Stimulated activated memory B cell treated with anti-CD40 and anti-IgM and Interleukin-4, amounts not matched to agents 10 μg/mL and 1 μg/mL and 100 μg/mL, for 72 hours (primary cell): ENCODE data around the gene P2RY2.

ENCODE experiments used
- ATAC-seq: fragments of 150-1000 bp; cut with Tn5 transposase; 2 replicates; pipeline ENCODE4 v1.10.0; 2021
- H3K27ac Mint-ChIP-seq: one replicate; pipeline ENCODE4 v1.8.0; 2022; ENCODE audit warnings: mild to moderate bottlenecking, mixed read lengths
- H3K27me3 Mint-ChIP-seq: one replicate; pipeline ENCODE4 v1.8.0; 2022; ENCODE audit warnings: mixed read lengths
- H3K36me3 Mint-ChIP-seq: one replicate; pipeline ENCODE4 v1.8.0; 2022; ENCODE audit warnings: mixed read lengths
- H3K4me1 Mint-ChIP-seq: one replicate; pipeline ENCODE4 v1.8.0; 2022; ENCODE audit warnings: mixed read lengths
- H3K4me3 Mint-ChIP-seq: one replicate; pipeline ENCODE4 v1.8.0; 2022; ENCODE audit warnings: mild to moderate bottlenecking, moderate library complexity, mixed read lengths
- H3K9me3 Mint-ChIP-seq: one replicate; pipeline ENCODE4 v1.8.0; 2022; ENCODE audit warnings: mixed read lengths

The P2RY2 gene

DNA sequence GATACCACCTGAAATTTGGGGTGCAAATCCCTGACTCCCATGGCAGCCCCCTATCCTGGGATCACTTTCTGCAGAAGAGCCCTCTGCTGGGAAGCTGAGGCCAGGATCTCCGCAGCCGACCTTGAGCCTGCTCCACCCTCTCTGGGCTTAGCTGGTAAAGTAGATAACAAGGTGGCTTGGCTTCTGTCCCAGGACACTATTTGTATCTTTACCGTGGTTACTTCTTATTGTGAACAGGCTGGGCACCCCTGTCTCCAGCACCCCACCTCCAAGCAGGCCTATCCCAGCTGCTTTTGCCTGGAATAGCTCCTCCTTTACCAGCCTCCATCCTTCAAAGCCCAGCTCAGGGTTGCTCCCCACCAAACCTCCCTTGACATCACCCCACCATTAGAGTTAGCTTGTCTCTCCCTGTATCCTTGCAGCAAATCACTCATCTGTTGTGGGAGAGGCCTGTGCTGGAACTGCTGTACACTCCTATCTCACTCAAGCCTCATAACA lies 35.2 kb upstream of the P2RY2 start:
- Mint-ChIP-seq H3K4me3 (no peak overlapping the region), H3K4me1 (peaks cover 24% of the 10 kb centered on the region), H3K9me3 (no peaks in the 10 kb centered on the region), H3K27me3 (no peaks in the 10 kb centered on the region), H3K27ac (no peak overlapping the region), H3K36me3 (no peaks in the 10 kb centered on the region)
- no peak for ATAC-seq

DNA sequence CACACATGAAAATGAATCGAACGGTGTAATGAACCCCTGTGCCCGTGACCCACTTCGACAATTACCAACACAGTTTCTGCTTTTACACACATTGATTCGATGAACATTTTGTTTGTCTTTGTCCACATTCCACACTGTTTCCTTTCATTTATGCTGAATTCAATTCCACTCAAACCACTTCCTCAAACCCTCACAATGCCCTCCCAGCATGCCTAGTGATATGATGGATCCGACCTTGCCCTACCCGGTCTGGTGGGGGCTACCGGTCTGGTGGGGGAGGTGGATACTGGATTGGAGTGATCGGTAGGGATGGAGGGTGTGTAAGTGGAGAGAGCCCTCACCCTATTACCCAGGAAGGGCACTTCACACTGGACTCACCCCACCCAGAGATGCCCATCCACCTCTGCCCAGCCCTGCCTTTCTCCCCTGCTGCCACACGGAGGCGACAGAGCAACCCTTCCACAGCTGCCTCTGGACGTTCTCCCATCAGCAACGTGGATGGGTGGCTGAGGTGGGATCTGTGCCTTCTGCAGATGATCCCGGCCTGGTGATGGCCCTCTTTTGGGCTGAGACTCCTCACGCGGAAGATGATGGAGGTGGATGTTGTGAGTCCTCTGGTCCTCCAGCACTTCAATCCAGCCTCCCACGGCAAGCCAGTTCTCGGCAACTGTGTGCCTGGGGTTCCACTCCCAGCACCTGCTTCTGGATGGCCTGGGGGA lies 33.0 kb upstream of the P2RY2 start:
- peaks cover 39% of the 10 kb centered on the region for H3K4me1 Mint-ChIP-seq
- ATAC-seq = peak; percentile 53
- H3K27ac Mint-ChIP-seq = peak overlapping the region; percentile 43
- no peaks in the 10 kb centered on the region for H3K27me3 Mint-ChIP-seq
- no peaks in the 10 kb centered on the region for H3K36me3 Mint-ChIP-seq
- no peaks in the 10 kb centered on the region for H3K9me3 Mint-ChIP-seq
- peak overlapping the region; percentile 61 for H3K4me3 Mint-ChIP-seq

DNA sequence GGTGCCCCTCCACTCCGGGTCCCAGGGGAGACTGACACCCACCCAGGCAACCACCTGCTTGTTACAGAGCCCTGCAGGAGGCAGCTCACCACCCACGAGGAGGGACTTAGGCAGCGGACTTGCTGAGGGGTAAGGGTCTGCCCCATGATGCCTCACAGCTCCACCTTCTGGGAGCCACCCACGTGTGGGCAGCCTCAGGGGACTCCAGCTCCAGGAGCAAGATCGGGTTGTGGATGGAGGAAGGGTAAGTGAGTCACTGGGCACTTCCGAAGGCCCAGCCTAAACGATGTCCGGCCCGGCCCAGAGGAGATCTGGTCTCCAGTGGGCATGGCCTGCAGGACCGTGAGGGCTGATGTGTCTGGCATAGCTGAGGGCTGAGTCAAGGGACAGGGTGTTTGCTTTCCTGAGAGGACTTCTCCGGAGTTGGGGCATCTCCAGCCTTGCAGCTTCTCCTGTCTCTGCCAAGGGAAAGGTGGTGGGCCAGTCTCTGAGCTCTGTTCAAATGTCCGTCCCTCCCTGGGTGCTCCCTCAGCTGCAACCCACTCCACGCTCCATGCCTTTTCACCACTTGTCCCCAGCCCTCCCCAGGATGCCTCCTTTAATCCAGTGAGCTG lies 32.3 kb upstream of the P2RY2 start:
- H3K36me3 Mint-ChIP-seq = no peaks in the 10 kb centered on the region
- H3K4me3 Mint-ChIP-seq = no peak overlapping the region
- H3K27me3 Mint-ChIP-seq = no peaks in the 10 kb centered on the region
- H3K4me1 Mint-ChIP-seq = peaks cover 46% of the 10 kb centered on the region
- H3K27ac Mint-ChIP-seq = peak overlapping the region; percentile 57
- H3K9me3 Mint-ChIP-seq = no peaks in the 10 kb centered on the region
- no peak for ATAC-seq

DNA sequence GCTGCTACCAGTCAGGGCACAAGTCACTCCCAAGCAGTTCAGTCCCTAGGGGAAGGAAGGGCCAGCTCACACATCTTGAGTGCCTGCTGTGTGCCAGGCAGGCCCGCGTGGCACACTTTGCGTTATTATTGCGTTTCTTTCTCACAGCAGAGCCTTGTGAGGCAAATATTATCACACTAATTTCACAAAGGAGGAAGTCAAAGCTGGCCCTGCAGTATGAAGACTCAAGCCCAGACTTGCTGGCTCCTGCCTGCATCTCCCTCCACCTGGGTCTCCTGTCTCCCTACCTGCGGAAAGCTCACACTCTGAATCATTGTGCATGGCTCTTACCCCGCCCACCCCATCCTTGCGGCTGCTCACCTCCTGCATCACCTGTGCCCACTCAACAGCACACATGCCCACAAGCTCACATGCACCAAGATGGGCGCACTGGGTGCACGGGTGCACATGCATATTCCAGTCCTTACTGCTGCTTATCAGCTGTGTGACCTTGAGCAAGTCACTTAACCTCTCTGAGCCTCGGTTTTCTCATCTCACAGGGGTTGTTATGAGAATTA lies 31.7 kb upstream of the P2RY2 start:
- H3K4me3 Mint-ChIP-seq = no peak overlapping the region
- H3K27ac Mint-ChIP-seq = peak overlapping the region; percentile 57
- H3K27me3 Mint-ChIP-seq = no peaks in the 10 kb centered on the region
- H3K4me1 Mint-ChIP-seq = peaks cover 52% of the 10 kb centered on the region
- H3K36me3 Mint-ChIP-seq = no peaks in the 10 kb centered on the region
- no peaks in the 10 kb centered on the region for H3K9me3 Mint-ChIP-seq
- ATAC-seq = no peak

DNA sequence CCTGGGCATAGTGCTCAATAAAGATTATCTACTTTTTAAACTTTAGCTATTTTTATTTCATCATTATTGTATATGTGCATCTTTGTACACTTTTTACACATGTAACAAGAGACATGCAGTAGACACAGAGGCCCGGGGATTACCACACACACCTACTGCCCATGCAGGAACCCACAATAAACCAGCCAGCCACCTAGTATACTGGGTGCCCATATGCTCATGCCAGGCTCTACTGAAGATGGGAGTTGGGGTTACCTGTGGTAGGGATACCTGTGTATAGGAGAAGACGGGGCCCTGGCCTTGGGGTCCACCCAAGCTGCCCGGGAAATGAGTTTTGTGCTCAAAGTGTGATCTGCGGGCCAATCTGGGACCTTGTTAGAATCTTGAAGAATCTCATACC lies 31.2 kb upstream of the P2RY2 start:
- Mint-ChIP-seq H3K4me1 (peaks cover 53% of the 10 kb centered on the region), H3K27me3 (no peaks in the 10 kb centered on the region), H3K36me3 (no peaks in the 10 kb centered on the region), H3K4me3 (no peak overlapping the region), H3K27ac (no peak overlapping the region), H3K9me3 (no peaks in the 10 kb centered on the region)
- ATAC-seq = no peak

DNA sequence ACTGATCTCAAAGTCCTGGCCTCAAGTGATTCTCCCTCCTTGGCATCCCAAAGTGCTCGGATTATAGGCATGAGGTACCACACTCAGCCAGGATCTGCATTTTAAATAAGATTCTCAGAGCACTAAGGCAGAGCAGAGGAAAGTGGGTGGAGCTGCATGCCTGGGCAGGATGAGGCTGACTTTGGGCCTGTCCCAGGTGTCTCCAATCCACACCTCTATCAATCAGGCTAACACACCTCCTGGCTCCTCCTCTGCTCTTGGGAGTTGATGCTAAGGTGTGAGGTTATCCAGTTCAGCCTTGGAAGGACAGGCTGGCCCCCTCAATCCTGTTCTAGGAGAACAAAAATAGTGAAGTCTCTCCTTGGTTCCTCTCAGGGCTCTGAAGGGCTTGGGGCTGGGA lies 30.2 kb upstream of the P2RY2 start:
- no peaks in the 10 kb centered on the region for H3K36me3 Mint-ChIP-seq
- no peak overlapping the region for H3K4me3 Mint-ChIP-seq
- ATAC-seq = no peak
- no peaks in the 10 kb centered on the region for H3K27me3 Mint-ChIP-seq
- H3K27ac Mint-ChIP-seq = peak overlapping the region; percentile 83
- peaks cover 53% of the 10 kb centered on the region for H3K4me1 Mint-ChIP-seq
- H3K9me3 Mint-ChIP-seq = no peaks in the 10 kb centered on the region

DNA sequence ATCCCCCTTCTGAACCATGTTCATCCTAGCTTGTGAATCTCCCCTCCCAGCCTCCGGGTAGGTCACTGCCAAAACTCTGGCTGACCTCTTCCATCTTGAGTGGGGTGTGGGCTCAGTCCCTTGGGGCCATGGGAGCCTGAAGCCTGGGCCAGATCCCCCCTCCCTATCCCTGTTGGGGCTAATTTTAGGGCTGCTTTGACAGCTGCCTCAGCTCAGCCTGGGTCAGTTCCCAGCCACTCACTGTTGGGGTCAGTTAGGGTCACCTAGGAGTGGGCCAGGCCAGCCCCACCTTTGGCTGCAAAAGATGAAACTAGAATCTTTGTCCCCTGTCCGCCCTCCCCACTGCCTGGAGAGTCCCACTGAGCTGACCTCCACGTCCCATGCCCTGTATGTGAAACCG lies 29.8 kb upstream of the P2RY2 start:
- Mint-ChIP-seq H3K36me3 (no peaks in the 10 kb centered on the region), H3K27ac (peak overlapping the region; percentile 83), H3K4me3 (no peak overlapping the region), H3K9me3 (no peaks in the 10 kb centered on the region), H3K27me3 (no peaks in the 10 kb centered on the region), H3K4me1 (peaks cover 55% of the 10 kb centered on the region)
- ATAC-seq = no peak

DNA sequence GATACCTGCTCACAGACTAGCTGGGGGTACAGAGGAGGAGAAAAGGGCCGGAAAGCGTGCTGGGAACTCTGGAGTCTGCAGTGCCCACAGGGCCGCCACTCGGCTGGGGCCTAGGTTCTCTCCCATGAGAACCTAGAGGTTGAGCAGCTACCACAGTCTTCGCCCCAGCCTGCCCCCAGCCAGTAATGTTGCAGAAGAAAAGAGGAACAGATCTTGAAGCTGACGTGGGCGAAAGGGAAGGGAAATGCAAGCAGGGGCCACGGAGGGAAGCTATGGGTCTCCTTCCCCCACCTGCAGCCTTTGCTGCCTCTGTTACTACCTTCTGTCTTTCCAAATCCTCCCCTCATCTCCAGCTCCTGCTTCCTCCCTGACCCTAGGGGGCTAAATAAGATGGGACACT lies 28.8 kb upstream of the P2RY2 start:
- H3K4me1 Mint-ChIP-seq = peaks cover 63% of the 10 kb centered on the region
- H3K27me3 Mint-ChIP-seq = no peaks in the 10 kb centered on the region
- H3K9me3 Mint-ChIP-seq = no peaks in the 10 kb centered on the region
- peak; percentile 96 for ATAC-seq
- peak overlapping the region; percentile 52 for H3K4me3 Mint-ChIP-seq
- peak overlapping the region; percentile 83 for H3K27ac Mint-ChIP-seq
- H3K36me3 Mint-ChIP-seq = no peaks in the 10 kb centered on the region

DNA sequence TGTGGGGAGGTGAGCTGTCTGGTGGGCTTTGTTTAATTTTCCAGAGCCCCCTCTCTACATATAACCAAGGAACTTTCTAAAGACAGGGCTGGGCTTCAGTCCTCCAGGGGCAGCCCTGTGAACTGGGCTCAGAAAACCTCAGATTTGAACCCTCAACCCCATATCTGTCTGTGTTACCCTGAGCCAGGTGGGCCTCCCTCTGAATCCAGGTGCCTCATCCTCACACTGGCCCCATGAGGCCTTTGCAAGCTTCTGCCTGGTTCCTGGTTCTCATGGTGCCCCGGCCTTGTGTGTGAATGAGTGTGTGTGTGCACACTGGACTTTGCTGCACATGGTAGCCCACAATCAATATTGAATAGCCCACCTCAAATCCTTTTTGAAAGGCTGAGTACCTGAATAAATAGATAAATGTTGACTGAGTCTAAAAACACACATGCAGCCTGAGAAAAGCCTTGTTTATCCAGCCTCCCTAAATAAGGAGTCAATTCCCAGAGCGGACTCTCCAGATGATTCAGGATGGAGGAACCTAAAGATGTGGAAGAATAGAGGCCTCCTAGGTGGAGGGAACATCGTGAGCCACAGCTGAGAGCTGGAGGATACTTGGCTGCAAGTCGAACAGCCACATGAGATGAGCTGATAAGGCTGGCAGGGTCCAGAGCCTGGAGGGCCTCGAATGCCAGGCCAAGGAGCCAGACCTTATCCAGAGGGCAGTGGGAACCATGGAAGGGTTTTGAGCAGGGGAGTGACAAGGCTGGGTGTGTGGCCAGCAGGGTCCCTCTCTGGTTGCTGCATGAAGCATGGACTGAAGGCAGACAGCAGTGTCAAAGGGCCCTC lies 28.1 kb upstream of the P2RY2 start:
- Mint-ChIP-seq H3K27ac (peak overlapping the region; percentile 83), H3K4me1 (peaks cover 61% of the 10 kb centered on the region), H3K27me3 (no peaks in the 10 kb centered on the region), H3K36me3 (no peaks in the 10 kb centered on the region), H3K4me3 (peak overlapping the region; percentile 52), H3K9me3 (no peaks in the 10 kb centered on the region)
- peak; percentile 21 for ATAC-seq

DNA sequence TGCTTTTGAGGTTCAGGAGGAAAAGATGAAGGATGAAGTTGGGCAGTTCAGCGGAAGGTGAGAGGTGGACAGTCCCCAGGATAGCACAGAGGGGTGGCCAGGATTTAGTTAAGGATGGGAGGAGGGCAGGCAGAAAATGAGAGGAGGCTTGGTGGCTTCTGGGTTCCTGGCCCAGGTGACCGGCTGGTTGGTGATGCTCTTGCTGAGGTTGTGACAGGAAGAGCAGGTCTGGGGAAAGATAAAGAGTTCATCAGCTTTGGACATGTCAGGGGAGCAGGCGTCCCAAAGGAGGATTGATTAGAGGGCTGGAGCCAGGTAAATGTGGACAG lies 27.6 kb upstream of the P2RY2 start:
- H3K27ac Mint-ChIP-seq = peak overlapping the region; percentile 83
- no peak overlapping the region for H3K4me3 Mint-ChIP-seq
- peaks cover 55% of the 10 kb centered on the region for H3K4me1 Mint-ChIP-seq
- ATAC-seq = no peak
- H3K36me3 Mint-ChIP-seq = no peaks in the 10 kb centered on the region
- no peaks in the 10 kb centered on the region for H3K27me3 Mint-ChIP-seq
- no peaks in the 10 kb centered on the region for H3K9me3 Mint-ChIP-seq

DNA sequence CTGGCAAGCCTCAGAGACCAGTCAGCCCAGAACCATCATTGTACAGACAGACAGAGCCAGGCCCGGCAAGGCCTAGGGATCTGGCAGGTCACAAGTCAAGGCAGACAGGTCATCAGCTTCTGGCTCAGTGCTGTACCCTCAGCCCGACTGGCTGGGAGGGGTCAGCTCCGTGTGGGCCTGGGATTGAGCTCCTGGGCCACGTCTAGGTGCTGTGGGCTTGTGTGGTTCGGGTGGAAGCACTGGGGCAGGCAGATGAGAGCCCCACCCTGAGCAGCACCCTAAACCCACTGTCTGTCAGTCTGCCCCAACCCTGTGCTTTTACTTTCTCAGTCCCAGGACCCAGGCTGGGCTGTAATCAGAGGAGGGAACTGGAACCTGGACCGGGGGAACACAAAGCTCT lies 26.9 kb upstream of the P2RY2 start:
- H3K36me3 Mint-ChIP-seq = no peaks in the 10 kb centered on the region
- no peak for ATAC-seq
- H3K27me3 Mint-ChIP-seq = no peaks in the 10 kb centered on the region
- H3K4me1 Mint-ChIP-seq = peaks cover 50% of the 10 kb centered on the region
- H3K9me3 Mint-ChIP-seq = no peaks in the 10 kb centered on the region
- H3K27ac Mint-ChIP-seq = peak overlapping the region; percentile 83
- H3K4me3 Mint-ChIP-seq = no peak overlapping the region

DNA sequence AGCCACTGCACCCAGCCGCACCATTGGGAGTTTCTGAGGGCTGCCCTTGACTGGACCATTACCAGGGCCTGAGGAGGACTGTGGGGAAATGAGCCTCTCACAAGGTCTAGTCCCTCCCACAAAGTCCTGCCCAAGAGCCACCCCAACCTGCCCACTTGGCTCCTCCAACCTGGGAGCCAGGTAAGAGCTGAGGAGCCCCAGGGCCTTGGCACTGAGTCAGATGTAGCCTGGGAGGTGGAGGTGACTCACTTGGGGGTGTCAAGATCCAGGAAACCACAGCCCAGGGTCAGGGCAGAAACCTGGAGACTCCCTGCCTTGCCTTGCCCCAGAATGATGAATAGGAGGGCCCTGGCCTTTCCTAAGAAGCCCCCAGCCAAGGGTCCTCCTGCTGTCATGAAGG lies 25.8 kb upstream of the P2RY2 start:
- peaks cover 45% of the 10 kb centered on the region for H3K4me1 Mint-ChIP-seq
- no peaks in the 10 kb centered on the region for H3K9me3 Mint-ChIP-seq
- no peak for ATAC-seq
- no peak overlapping the region for H3K27ac Mint-ChIP-seq
- H3K36me3 Mint-ChIP-seq = no peaks in the 10 kb centered on the region
- H3K4me3 Mint-ChIP-seq = no peak overlapping the region
- H3K27me3 Mint-ChIP-seq = no peaks in the 10 kb centered on the region

DNA sequence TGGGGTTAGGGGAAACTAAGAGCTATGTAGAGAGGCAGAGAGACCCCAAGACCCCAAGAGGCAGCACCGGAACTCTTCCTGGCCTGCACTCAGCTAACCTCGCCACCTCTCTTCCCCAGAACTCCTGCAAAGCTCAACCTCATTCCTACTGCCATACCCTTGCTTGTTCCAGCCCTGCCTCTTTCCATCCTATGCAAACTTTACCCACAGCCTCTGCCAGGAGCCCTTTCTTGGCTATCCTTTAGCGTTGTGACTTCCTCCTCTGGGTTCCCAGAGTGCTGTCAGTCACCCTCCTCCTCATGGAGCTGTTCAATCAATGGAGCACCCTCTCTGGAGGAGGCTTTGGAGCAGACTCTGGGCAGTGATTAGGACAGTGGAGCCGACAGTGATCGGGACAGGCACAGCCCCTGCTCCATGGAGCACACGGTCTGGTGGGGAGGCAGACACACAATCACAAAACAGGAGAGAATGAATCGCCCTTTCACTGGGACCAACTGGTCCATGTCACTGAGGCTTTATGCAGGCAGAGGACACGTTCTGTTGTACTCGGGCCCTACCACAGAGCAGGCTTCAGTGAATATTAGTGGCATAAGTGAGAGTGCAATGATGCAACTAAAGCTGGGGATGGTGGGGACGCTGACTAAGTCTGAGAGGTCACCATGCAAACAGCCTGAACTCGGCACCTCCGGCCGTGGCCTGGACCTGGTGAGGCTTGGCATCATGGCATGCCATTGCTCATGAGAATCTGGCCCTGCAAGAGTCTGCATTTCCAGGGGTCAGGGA lies 24.6 kb upstream of the P2RY2 start:
- Mint-ChIP-seq H3K4me1 (peaks cover 41% of the 10 kb centered on the region), H3K4me3 (no peak overlapping the region), H3K36me3 (no peaks in the 10 kb centered on the region), H3K9me3 (no peaks in the 10 kb centered on the region), H3K27ac (no peak overlapping the region), H3K27me3 (no peaks in the 10 kb centered on the region)
- ATAC-seq = peak; percentile 50

DNA sequence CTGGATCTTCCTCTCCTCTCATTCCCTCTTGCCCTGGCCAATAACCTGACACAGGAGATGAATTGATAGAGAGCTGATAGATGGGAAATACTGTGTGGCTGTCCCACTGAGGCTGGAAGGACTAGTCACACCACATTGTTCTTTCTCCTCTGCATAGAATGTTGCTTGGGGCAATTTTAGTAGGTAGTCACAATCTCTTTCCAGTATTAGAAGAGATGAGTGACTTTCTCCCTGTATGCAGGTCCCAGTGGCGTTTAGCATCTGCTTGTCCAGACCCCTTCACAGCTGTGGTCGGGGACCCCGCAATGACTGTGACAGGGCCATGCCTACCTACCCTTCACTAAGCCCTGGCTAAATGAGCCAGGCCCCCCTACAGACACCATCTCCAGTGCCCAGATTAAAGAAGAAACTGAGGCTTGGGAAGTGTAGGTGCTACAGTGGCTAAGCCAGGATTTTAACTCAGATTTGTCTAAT lies 24.0 kb upstream of the P2RY2 start:
- ATAC-seq = no peak
- no peaks in the 10 kb centered on the region for H3K36me3 Mint-ChIP-seq
- H3K4me1 Mint-ChIP-seq = peaks cover 34% of the 10 kb centered on the region

DNA sequence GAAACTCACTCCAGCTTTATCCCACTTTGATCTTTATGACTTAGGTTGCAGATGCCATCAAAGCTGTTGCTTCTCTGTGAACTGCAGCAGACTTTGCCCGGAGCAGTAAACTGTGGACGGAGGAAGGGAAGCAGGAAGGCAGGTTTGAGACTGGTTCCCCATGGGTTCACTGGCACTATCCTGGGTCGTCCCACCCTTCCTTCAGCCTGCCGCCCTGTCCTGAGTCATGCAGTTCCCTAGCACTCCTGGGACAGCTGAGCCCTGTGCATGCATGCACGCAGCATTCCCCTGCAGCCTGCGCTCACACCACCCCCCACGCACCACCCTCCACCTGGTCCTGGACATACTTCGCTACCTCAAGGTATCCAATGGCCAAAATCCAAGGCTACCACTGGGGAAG lies 23.5 kb upstream of the P2RY2 start:
- no peaks in the 10 kb centered on the region for H3K9me3 Mint-ChIP-seq
- peaks cover 29% of the 10 kb centered on the region for H3K4me1 Mint-ChIP-seq
- no peaks in the 10 kb centered on the region for H3K27me3 Mint-ChIP-seq

More for the DNA sequence above, 24.0 kb upstream of the P2RY2 start:
- H3K9me3 Mint-ChIP-seq = no peaks in the 10 kb centered on the region
- H3K27ac Mint-ChIP-seq = no peak overlapping the region
- H3K4me3 Mint-ChIP-seq = no peak overlapping the region
- H3K27me3 Mint-ChIP-seq = no peaks in the 10 kb centered on the region

More for the DNA sequence above, 23.5 kb upstream of the P2RY2 start:
- Mint-ChIP-seq H3K27ac (no peak overlapping the region), H3K4me3 (no peak overlapping the region), H3K36me3 (no peaks in the 10 kb centered on the region)
- no peak for ATAC-seq
